GM08714 (cell line): ENCODE results near the gene LARP6.

Experiments
- H3K4me3 ChIP-seq: fragments of 200-500 bp; sonication (Bioruptor generic); 2 replicates; pipeline ENCODE4 v1.5.1; 2014; ENCODE audit warnings: mild to moderate bottlenecking, low read length, inconsistent platforms
- ZNF274 ChIP-seq: IDR thresholded peaks from 2 replicates; pipeline ENCODE4 v1.6.1; 2012; ENCODE audit warnings: mild to moderate bottlenecking, low read depth, low read length

The LARP6 gene

DNA sequence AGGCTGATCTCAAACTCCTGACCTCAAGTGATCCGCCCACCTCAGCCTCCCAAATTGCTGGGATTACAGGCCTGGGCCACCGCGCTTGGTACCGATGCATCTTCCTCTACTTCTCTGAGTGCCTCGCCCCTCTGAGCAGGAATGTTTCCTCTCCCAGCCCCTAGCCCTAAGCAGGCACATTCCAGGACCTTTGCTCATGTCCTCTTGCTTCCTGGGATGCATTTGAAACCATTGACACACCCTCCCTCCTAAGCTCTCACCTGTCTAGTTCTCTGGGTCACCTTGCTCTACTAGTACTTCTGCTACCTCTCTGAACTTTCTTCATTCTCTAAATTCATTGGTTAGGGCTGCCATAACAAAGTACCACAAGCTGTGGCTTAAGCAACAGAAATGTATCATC is 72.7 kb downstream of the LARP6 start:
- TF ChIP-seq ZNF274 = no peak
- no peak overlapping the region for H3K4me3 ChIP-seq
